Measurements from ENCODE around the gene OR2T8. TPM values are rescaled to one million over a fixed set of nuclear protein-coding genes. Genes with fewer than 3 reads are reported as not detected.
A peak's percentile ranks its signal among the peaks of the same experiment; 100 is the strongest.

Gene OR2T8
- total RNA-seq, 3 donors from 2014 or later (not counting 1 experiment from before 2014, with no cell fraction given) = not detected

DNA sequence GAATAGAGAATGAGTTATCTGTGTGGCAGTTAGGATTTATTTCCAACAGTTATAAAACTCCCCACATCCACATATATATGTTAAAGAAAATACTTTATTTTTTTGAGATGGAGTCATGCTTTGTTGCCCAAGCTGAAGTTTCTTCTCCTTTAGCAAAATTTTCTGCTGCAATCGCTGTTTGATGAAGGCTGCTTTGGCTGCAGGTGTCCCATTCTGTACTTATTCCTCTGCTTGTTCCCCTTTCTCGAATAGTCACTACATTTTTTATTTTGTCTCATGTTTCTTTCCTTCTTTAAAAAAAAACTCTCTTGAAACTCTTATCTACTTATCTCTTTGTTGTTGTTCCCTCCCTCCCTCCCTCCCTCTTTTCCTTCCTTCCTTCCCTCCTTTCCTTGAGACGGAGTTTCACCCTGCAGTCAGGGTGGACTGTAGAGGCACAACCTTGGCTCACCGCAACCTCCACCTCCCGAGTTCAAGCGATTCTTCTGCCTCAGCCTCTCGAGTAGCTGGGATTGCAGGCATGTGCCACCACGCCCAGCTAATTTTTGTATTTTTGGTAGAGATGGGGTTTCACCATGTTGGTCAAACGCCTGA, 14.0 kb upstream of the OR2T8 start:
- DNase-seq = no peak
- peak overlapping the region; percentile 18 for H3K4me3 ChIP-seq (ENCODE audit: low read length)
- ATAC-seq = peak in 2 of 3 donors; percentile 21 to 37
- Mint-ChIP-seq H3K27ac (peak overlapping the region; percentile 84 to 89), H3K4me1 (peaks cover 24 to 33% of the 10 kb centered on the region in 2 donors), H3K36me3 (no peaks in the 10 kb centered on the region), H3K27me3 (ENCODE audit: low read depth in 2 of 2) (no peaks in the 10 kb centered on the region), H3K9me3 (peaks cover 2 to 3% of the 10 kb centered on the region in 2 donors), H3K4me3 (peak overlapping the region; percentile 97)
- no peak overlapping the region for H3K27ac ChIP-seq (ENCODE audit: low read length)
- intact Hi-C loops (cut with micrococcal nuclease) = no loop called here
- no peaks in the 10 kb centered on the region for H3K27me3 ChIP-seq (ENCODE audit: control insufficient read depth, insufficient read depth, low read length)
- whole genome bisulfite sequencing (ENCODE audit: insufficient coverage) = 13% methylated on average over 8 of the region's 9 CpGs
- H3K36me3 ChIP-seq (ENCODE audit: control insufficient read depth, insufficient read depth, low read length) = no peaks in the 10 kb centered on the region
- no peak for TF ChIP-seq CTCF (IDR thresholded peaks at IDR 0.05)
- H3K4me1 ChIP-seq (ENCODE audit: control insufficient read depth, insufficient read depth, low read length) = peaks cover 4% of the 10 kb centered on the region
- no peaks in the 10 kb centered on the region for H3K9me3 ChIP-seq (ENCODE audit: control insufficient read depth, insufficient read depth, low read length)

DNA sequence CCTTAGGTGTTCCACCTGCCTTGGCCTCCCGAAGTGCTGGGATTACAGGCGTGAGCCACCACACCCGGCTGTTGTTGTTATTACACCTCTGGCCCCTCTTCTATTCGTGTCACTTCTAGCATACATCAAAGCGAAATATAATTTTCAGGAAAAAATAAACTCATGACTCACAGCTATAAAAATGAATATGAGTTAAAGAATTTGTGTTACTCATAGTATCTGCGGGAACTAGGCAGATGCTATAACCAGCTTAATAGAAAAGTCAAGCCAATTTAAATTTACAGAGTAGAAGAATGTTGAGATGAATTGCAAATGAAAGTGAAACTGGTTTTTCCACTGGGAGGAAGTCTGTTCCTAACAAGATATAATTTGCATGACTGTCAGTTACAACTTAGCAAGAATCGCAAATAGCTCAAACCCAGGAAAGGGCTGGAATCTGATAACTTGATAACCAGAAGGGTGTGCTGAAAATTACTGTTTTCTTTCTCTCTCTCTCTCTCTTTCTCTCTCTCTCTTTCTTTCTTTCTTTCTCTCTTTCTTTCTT, 13.5 kb upstream of the OR2T8 start:
- 4% methylated on average over 5 of the region's 7 CpGs for WGBS (ENCODE audit: insufficient coverage)
- peak in 1 of 2 donors; percentile 48 for DNase-seq

DNA sequence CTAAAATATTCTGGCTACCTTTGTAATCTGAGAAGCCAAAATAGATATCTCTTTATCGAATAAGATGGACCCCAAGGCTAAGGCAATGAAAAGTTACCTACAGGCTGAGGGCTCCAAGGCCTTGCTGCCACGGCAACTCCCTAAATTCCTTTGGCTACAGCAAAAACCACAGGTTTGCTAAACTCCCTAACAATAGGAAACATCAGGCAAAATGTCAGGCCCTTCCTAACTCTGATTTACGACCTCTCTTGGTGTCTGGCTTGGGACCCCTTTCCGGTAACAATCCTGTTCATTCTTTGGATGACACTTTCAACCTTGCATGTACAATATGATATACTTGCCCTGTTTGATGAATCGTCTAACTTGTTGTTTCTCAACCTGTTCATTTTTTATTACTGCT, 11.3 kb upstream of the OR2T8 start:
- Mint-ChIP-seq H3K9me3 (peaks cover 2 to 3% of the 10 kb centered on the region in 2 donors), H3K27me3 (ENCODE audit: low read depth in 2 of 2) (peaks cover 0 to 8% of the 10 kb centered on the region in 2 donors), H3K4me3 (no peak overlapping the region), H3K4me1 (peaks cover 24 to 33% of the 10 kb centered on the region in 2 donors), H3K36me3 (no peaks in the 10 kb centered on the region), H3K27ac (peak overlapping the region in 1 of 2 donors; percentile 41)
- H3K9me3 ChIP-seq (ENCODE audit: control insufficient read depth, insufficient read depth, low read length) = no peaks in the 10 kb centered on the region
- no peak overlapping the region for H3K27ac ChIP-seq (ENCODE audit: low read length)
- WGBS (ENCODE audit: insufficient coverage) = 52% methylated on average over 5 of the region's 5 CpGs
- H3K36me3 ChIP-seq (ENCODE audit: control insufficient read depth, insufficient read depth, low read length) = no peaks in the 10 kb centered on the region
- no peaks in the 10 kb centered on the region for H3K27me3 ChIP-seq (ENCODE audit: control insufficient read depth, insufficient read depth, low read length)
- ATAC-seq (no peak), DNase-seq (no peak)
- H3K4me3 ChIP-seq (ENCODE audit: low read length) = no peak overlapping the region
- H3K4me1 ChIP-seq (ENCODE audit: control insufficient read depth, insufficient read depth, low read length) = peaks cover 4% of the 10 kb centered on the region
- no peak for TF ChIP-seq CTCF (IDR thresholded peaks at IDR 0.05)
- intact Hi-C loops (cut with micrococcal nuclease) = no loop called here

More for the DNA sequence above, 13.5 kb upstream of the OR2T8 start:
- H3K27ac ChIP-seq (ENCODE audit: low read length) = no peak overlapping the region
- no peaks in the 10 kb centered on the region for H3K27me3 ChIP-seq (ENCODE audit: control insufficient read depth, insufficient read depth, low read length)
- peak overlapping the region; percentile 84 to 89 for H3K27ac Mint-ChIP-seq
- H3K4me3 Mint-ChIP-seq = peak overlapping the region; percentile 97
- H3K4me1 ChIP-seq (ENCODE audit: control insufficient read depth, insufficient read depth, low read length) = peaks cover 4% of the 10 kb centered on the region
- H3K4me1 Mint-ChIP-seq = peaks cover 24 to 33% of the 10 kb centered on the region in 2 donors
- no peaks in the 10 kb centered on the region for H3K27me3 Mint-ChIP-seq (ENCODE audit: low read depth in 2 of 2)
- TF ChIP-seq CTCF (IDR thresholded peaks at IDR 0.05) = no peak
- ATAC-seq = peak; percentile 48 to 63 (median 58)
- H3K36me3 ChIP-seq (ENCODE audit: control insufficient read depth, insufficient read depth, low read length) = no peaks in the 10 kb centered on the region
- H3K9me3 ChIP-seq (ENCODE audit: control insufficient read depth, insufficient read depth, low read length) = no peaks in the 10 kb centered on the region
- intact Hi-C loops (cut with micrococcal nuclease) = no loop called here
- peaks cover 2 to 3% of the 10 kb centered on the region in 2 donors for H3K9me3 Mint-ChIP-seq
- H3K36me3 Mint-ChIP-seq = no peaks in the 10 kb centered on the region
- H3K4me3 ChIP-seq (ENCODE audit: low read length) = peak overlapping the region; percentile 18

Measured in natural killer cell (primary cell).